Measurements from ENCODE around the gene EIF2D.

The EIF2D gene

GRCh38 chr1:206551296-206551985 lies 60.8 kb downstream of the EIF2D start:
- H3K4me3 ChIP-seq (ENCODE audit: control insufficient read depth, low read depth, low read length) = no peak overlapping the region
- no peak for DNase-seq (ENCODE audit: low read depth)

GRCh38 chr1:206550446-206550845 lies 61.8 kb downstream of the EIF2D start:
- no peak overlapping the region for H3K4me3 ChIP-seq (ENCODE audit: control insufficient read depth, low read depth, low read length)
- no peak for DNase-seq (ENCODE audit: low read depth)
- TF ChIP-seq, protein P1, sequence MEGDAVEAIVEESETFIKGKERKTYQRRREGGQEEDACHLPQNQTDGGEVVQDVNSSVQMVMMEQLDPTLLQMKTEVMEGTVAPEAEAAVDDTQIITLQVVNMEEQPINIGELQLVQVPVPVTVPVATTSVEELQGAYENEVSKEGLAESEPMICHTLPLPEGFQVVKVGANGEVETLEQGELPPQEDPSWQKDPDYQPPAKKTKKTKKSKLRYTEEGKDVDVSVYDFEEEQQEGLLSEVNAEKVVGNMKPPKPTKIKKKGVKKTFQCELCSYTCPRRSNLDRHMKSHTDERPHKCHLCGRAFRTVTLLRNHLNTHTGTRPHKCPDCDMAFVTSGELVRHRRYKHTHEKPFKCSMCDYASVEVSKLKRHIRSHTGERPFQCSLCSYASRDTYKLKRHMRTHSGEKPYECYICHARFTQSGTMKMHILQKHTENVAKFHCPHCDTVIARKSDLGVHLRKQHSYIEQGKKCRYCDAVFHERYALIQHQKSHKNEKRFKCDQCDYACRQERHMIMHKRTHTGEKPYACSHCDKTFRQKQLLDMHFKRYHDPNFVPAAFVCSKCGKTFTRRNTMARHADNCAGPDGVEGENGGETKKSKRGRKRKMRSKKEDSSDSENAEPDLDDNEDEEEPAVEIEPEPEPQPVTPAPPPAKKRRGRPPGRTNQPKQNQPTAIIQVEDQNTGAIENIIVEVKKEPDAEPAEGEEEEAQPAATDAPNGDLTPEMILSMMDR (IDR thresholded peaks at IDR 0.05; ENCODE audit: control insufficient read depth, insufficient read depth, low read depth, low read length, missing control alignments) = no peak

More at GRCh38 chr1:206551296-206551985, 60.8 kb downstream of the EIF2D start:
- TF ChIP-seq, protein P1 (IDR thresholded peaks at IDR 0.05; ENCODE audit: control insufficient read depth, insufficient read depth, low read depth, low read length, missing control alignments) = no peak

DNA sequence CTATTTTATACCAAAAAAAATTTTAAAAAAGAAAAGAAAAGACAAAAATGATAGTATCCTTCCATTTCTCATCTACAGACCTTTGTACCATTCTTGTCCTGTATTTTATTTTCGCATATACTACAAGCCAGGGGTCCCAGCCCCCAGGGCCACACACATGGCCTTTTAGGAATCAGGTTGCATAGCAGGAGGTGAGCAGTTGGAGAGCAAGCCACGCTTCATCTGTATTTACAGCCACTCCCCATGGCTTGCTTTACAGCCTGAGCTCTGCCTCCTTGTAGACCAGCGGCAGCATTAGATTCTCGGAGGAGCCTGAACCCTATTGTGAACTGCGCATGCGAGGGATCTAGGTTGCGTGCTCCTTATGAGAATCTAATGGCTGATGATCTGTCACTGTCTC lies 65.2 kb downstream of the EIF2D start:
- TF ChIP-seq, protein P1 (IDR thresholded peaks at IDR 0.05; ENCODE audit: control insufficient read depth, insufficient read depth, low read depth, low read length, missing control alignments) = no peak

GRCh38 chr1:206545351-206545750 lies 66.9 kb downstream of the EIF2D start:
- H3K4me3 ChIP-seq (ENCODE audit: control insufficient read depth, low read depth, low read length) = no peak overlapping the region
- TF ChIP-seq, protein P1 (IDR thresholded peaks at IDR 0.05; ENCODE audit: control insufficient read depth, insufficient read depth, low read depth, low read length, missing control alignments) = no peak
- no peak for DNase-seq (ENCODE audit: low read depth)

More for the DNA sequence above, 65.2 kb downstream of the EIF2D start:
- no peak for DNase-seq (ENCODE audit: low read depth)
- H3K4me3 ChIP-seq (ENCODE audit: control insufficient read depth, low read depth, low read length) = no peak overlapping the region

- TF ChIP-seq, protein P1 (IDR thresholded peaks at IDR 0.05; ENCODE audit: control insufficient read depth, insufficient read depth, low read depth, low read length, missing control alignments) = peak; percentile 88
- H3K4me3 ChIP-seq (ENCODE audit: control insufficient read depth, low read depth, low read length) = no peak overlapping the region
- DNase-seq (ENCODE audit: low read depth) = no peak
These were observed 67.6 kb downstream of the EIF2D start for GRCh38 chr1:206544562-206545257.
